ENCODE data around the gene DMD.

- TF ChIP-seq POLR2A (IDR thresholded peaks at IDR 0.05) = no peak
- no peak for TF ChIP-seq CTCF (IDR thresholded peaks at IDR 0.05)
Measured at GRCh38 chrX:31506360-31506759, 1705.0 kb downstream of the DMD start.
